ENCODE data around the gene RNF213.
"Not testable (repeated sequence)": the region's sequence is repeated elsewhere in the genome, so short reads cannot be mapped to it uniquely, and the experiment has no call there.

Gene RNF213

DNA sequence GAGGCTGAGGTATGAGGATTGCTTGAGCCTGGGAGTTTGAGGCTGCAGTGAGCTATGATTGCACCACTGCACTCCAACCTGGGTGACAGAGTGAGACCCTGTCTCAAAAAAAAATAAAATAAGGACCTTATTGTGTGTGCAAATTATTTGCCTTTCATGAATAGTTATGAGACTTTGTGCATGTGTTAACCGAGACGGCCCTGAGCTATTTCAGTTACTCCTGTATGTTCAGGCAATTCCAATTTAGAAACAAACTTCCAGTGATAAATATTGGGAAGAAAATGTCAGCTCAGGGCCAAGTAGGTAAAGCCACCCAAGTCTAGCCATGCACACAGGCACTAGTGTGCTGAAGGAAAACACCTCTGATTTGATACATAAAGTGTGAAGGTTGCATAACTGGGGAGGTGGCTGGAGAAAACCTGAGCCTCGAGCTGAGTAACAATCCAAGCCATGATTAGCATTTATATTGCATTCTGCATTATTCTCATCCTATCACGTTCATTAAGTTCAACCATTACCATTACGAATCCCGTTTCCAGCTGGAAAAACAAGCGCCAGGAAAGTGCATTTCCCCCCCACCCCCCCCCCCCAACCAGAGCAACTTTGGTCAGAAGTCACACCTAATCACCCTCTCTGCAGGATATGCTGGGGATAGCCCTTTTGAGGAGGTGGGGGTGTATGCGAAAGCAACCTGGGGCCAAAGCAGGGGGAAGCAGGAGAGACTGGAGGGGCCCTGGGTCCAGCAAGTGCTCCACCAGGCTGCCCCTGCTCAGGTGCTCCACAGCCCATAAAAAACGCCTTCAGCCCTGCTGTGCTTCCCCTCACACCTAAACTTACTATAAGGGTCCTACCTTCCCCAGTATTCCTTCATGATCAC lies 135.7 kb downstream of the RNF213 start:
- no peak overlapping the region for H3K4me3 ChIP-seq (ENCODE audit: low read depth, low read length)
- TF ChIP-seq, protein P1, sequence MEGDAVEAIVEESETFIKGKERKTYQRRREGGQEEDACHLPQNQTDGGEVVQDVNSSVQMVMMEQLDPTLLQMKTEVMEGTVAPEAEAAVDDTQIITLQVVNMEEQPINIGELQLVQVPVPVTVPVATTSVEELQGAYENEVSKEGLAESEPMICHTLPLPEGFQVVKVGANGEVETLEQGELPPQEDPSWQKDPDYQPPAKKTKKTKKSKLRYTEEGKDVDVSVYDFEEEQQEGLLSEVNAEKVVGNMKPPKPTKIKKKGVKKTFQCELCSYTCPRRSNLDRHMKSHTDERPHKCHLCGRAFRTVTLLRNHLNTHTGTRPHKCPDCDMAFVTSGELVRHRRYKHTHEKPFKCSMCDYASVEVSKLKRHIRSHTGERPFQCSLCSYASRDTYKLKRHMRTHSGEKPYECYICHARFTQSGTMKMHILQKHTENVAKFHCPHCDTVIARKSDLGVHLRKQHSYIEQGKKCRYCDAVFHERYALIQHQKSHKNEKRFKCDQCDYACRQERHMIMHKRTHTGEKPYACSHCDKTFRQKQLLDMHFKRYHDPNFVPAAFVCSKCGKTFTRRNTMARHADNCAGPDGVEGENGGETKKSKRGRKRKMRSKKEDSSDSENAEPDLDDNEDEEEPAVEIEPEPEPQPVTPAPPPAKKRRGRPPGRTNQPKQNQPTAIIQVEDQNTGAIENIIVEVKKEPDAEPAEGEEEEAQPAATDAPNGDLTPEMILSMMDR (IDR thresholded peaks at IDR 0.05; ENCODE audit: insufficient read depth, low read depth, low read length, missing control alignments): no peak
- DNase-seq (ENCODE audit: low read depth): no peak

DNA sequence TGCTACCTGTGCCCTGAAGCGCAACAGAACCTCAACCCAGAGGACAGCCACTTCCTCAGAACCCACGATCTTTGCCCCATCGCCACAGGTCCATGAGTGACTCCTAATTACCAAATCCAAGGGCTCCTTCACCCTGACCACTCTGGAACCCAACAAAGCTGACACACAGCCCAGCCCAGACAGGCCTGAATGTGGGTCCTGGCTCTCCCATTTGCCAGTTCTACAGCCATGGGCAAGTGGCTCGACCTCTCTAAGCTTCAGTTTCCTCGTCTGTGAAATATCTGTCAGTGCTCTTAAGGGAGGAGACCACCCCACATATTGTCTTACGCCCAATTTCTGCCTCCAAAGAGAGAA lies 136.4 kb downstream of the RNF213 start:
- DNase-seq (ENCODE audit: low read depth): no peak
- H3K4me3 ChIP-seq (ENCODE audit: low read depth, low read length): no peak overlapping the region
- TF ChIP-seq, protein P1 (IDR thresholded peaks at IDR 0.05; ENCODE audit: insufficient read depth, low read depth, low read length, missing control alignments): no peak

DNA sequence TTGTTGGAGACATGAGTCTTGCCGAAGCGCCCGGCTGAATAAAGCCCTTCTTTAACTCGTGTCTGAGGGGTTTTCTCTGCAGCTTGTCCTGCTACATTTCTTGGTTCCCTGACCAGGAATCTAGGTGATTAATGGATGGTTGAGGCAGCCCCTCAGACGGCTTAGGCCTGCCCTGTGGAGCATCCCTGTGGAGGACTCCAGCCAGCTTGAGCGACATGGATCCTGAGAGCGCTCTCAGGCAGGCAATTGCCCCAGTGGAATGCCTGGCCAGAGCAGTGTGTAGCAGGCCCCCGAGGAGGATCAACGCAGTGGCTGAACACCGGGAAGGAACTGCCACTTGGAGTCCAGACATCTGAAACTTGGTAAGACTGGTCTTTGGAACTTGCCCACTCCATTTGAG lies 137.0 kb downstream of the RNF213 start:
- no peak overlapping the region for H3K4me3 ChIP-seq (ENCODE audit: low read depth, low read length)
- no peak for DNase-seq (ENCODE audit: low read depth)
- TF ChIP-seq, protein P1 (IDR thresholded peaks at IDR 0.05; ENCODE audit: insufficient read depth, low read depth, low read length, missing control alignments): no peak

DNA sequence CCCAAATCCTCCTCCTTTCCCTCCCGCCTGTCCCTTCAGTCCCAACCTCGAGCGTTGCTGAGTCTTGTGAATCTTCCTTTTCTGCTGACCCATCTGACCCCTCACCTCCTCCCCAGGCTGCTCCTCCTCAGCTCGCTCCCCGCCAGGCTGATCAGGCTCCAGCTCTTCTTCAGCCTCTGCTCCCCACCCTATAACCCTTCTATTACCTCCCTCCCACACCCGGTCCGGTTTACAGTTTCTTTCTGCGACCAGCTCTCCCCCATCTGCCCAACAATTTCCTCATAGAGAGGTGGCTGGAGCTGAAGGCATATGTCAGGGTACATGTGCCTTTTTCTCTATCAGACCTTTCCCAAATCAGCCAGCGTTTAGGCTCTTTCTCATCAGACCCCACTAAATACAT lies 140.4 kb downstream of the RNF213 start:
- not testable (repeated sequence) for H3K4me3 ChIP-seq (ENCODE audit: low read depth, low read length); DNase-seq (ENCODE audit: low read depth)

DNA sequence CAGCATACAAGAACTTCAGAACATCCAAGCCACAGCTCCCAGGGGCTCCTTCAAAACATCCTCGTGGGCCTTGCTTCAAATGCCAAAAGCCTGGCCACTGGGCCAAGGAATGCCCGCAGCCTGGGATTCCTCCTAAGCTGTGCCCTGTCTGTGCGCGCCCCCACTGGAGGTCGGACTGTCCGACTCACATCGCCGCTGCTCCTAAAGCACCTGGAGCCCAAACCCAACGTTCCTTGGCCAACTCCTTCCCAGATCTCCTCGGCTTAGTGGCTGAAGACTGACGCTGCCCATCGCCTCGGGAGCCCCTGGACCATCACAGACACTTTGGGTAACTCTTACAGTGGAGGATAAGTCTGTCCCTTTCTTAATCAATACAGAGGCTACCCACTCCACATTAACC lies 141.4 kb downstream of the RNF213 start:
- DNase-seq (ENCODE audit: low read depth); H3K4me3 ChIP-seq (ENCODE audit: low read depth, low read length): not testable (repeated sequence)

DNA sequence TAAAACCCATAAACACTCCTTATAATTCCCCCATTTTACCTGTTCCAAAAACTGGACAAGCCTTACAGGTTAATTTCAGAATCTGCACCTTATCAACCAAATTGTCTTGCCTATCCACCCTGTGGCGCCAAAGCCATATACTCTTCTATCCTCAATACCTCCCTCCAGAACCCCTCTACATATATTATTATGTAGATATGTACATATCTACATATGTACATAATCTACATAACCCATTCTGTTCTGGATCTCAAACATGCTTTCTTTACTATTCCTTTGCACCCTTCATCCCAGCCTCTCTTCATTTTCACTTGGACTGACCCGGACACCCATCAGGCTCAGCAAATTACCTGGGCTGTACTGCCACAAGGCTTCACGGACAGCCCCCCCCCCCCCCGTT lies 142.3 kb downstream of the RNF213 start:
- no peak for DNase-seq (ENCODE audit: low read depth)
- TF ChIP-seq, protein P1 (IDR thresholded peaks at IDR 0.05; ENCODE audit: insufficient read depth, low read depth, low read length, missing control alignments): no peak
- H3K4me3 ChIP-seq (ENCODE audit: low read depth, low read length): no peak overlapping the region

DNA sequence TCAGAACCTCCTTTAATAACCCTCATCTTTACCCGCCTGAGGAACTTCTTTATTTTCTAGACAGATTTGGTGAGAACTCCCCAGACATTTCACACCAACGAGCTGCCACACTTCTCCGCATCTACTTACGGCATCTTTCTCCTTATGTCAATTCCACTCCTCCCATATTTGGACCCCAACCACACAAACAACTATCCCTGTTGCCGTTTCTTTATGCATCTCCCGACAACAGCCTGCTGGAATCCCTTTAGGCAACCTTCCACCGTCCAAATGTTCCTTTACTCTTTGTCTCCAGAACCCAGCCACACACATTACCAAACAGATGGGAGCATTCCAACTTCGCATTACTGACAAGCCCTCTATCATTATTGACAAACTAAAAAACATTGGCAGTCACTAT lies 145.5 kb downstream of the RNF213 start:
- no peak overlapping the region for H3K4me3 ChIP-seq (ENCODE audit: low read depth, low read length)
- TF ChIP-seq, protein P1 (IDR thresholded peaks at IDR 0.05; ENCODE audit: insufficient read depth, low read depth, low read length, missing control alignments): no peak
- DNase-seq (ENCODE audit: low read depth): no peak

DNA sequence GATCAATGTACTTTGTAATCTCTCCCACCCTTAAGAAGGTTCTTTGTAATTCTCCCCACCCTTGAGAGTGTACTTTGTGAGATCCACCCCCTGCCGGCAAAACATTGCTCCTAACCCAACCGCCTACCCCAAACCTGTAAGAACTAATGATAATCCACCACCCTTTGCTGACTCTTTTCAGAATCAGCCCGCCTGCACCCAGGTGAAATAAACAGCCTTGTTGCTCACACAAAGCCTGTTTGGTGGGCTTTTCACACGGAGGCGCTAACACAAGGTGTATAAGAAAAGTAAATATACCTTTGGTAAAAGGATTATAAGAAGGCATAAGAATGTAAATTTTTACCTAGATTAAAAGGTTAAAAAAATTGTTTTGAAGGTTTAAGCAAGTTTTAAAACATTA lies 147.3 kb downstream of the RNF213 start:
- DNase-seq (ENCODE audit: low read depth); H3K4me3 ChIP-seq (ENCODE audit: low read depth, low read length): not testable (repeated sequence)

Data from GM12865 (cell line).